MM.1S (cell line): ENCODE measurements around the gene TET3.

Experiments used
- EZH2phosphoT487 ChIP-seq: fragments of 300-600 bp; sonication (generic); IDR thresholded peaks from 2 replicates; pipeline ENCODE4 v1.6.1; 2018; ENCODE audit warnings: antibody characterized with exemption, low read length
- TF ChIP-seq, protein P1 (sequence below): fragments of 300-600 bp; sonication (generic); IDR thresholded peaks from 2 replicates; pipeline ENCODE4 v1.5.1; 2016; ENCODE audit warnings: antibody characterized with exemption, low read length, mixed read lengths

DNA sequence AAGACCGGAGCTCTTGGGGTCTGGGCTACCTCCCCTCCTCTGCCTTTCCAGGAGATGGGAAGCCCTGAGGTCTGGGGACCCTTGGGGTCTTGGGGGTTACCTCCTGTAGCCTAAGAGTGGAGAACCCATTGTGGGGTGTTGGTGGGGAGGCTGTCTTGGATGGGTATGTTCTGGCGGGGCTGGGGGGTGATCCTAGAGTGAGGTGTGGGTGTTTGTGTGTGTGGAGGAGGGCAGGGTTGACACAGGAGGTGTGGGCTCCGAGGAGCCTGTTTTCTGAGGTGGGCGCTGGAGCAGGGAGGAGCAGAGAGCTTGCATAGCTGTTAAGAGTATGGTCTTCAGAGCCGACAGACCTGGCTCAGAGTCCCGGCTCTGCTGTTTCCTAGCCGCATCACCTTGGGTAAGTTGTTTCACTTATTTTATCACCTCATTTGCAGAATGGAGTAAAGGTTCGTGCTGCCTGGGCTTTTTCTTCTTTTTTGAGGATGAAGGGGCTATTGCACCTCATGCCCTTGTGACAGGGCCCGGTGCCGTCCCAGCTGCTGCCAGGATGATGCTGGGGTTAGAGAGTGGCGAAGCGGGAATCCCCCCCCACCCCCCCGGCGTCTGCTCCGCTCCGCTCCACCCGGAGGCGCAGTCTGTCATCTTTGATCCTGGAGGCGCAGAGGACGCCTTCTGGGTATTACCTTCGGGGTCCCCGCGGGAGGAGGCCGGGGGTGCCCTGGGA lies 17.2 kb downstream of the TET3 start:
- TF ChIP-seq, protein P1, sequence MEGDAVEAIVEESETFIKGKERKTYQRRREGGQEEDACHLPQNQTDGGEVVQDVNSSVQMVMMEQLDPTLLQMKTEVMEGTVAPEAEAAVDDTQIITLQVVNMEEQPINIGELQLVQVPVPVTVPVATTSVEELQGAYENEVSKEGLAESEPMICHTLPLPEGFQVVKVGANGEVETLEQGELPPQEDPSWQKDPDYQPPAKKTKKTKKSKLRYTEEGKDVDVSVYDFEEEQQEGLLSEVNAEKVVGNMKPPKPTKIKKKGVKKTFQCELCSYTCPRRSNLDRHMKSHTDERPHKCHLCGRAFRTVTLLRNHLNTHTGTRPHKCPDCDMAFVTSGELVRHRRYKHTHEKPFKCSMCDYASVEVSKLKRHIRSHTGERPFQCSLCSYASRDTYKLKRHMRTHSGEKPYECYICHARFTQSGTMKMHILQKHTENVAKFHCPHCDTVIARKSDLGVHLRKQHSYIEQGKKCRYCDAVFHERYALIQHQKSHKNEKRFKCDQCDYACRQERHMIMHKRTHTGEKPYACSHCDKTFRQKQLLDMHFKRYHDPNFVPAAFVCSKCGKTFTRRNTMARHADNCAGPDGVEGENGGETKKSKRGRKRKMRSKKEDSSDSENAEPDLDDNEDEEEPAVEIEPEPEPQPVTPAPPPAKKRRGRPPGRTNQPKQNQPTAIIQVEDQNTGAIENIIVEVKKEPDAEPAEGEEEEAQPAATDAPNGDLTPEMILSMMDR, result no peak
- no peak for TF ChIP-seq EZH2phosphoT487
